Psoas muscle (tissue), 8 donors: ENCODE measurements around the gene NAPEPLD. TPM values are rescaled to one million over a fixed set of nuclear protein-coding genes. Genes with fewer than 3 reads are reported as not detected.

Experiments
- ATAC-seq, 4 donors: fragments of 200-7000 bp; cut with Tn5 transposase; one replicate each; pipeline ENCODE4 v1.9.1; 2020; ENCODE audit warnings: moderate library complexity in 3 of 4, mild to moderate bottlenecking in 2 of 4
- DNase-seq, 2 donors: peaks; one replicate each; pipeline ENCODE4 v3.0.0-alpha.2; 2020
- H3K27ac ChIP-seq: fragments of 200-600 bp; one replicate; pipeline ENCODE4 v1.8.0; 2022
- H3K27me3 ChIP-seq, 3 donors: fragments of 200-600 bp in 1 of 3; one replicate each; pipeline versions ENCODE4 v1.6.1 to v1.8.0; 2013 to 2022; ENCODE audit warnings: low read length in 2 of 3, mild to moderate bottlenecking in 2 of 3, moderate library complexity in 1 of 3; ENCODE audit not compliant: insufficient read depth in 3 of 3
- H3K36me3 ChIP-seq, 2 donors: fragments of 200-600 bp in 1 of 2; one replicate each; pipeline versions ENCODE4 v1.6.1 to v1.8.0; 2013 to 2022; ENCODE audit warnings: low read depth in 1 of 2, mild to moderate bottlenecking in 1 of 2, moderate library complexity in 1 of 2; ENCODE audit not compliant: insufficient read depth in 1 of 2
- H3K4me1 ChIP-seq: fragments of 200-600 bp; one replicate; pipeline ENCODE4 v1.8.0; 2022
- H3K4me3 ChIP-seq: fragments of 200-600 bp; one replicate; pipeline ENCODE4 v1.8.0; 2022; ENCODE audit warnings: mild to moderate bottlenecking
- H3K9me3 ChIP-seq: fragments of 200-600 bp; one replicate; pipeline ENCODE4 v1.8.0; 2022
- CTCF ChIP-seq: fragments of 200-600 bp; IDR thresholded peaks from one replicate; pipeline ENCODE4 v1.8.0; 2022; ENCODE audit warnings: antibody characterized with exemption
- WGBS, 3 donors: extraction: QIAGEN DNeasy Blood & Tissue Kit; methylation state at CpG; one replicate each; pipeline versions ENCODE4 v1.1.6 to v1.1.7; 2013; 5-methylcytosine and 5-hydroxymethylcytosine counted together
- intact Hi-C, 2 donors: fragments of 100-400 bp; cut with DNase I; formaldehyde crosslinking; loops; one replicate each; pipeline versions ENCODE4 v1.11.0 to v1.14.2; 2022
- polyA plus RNA-seq, 3 donors: library from polyadenylated mRNA; stranded (reverse); fragments of 200-250 nt; gene quantifications; one replicate each; pipeline ENCODE4 v1.2.3, GENCODE V29; 2013
- total RNA-seq, 4 donors: library from RNA; stranded (reverse); fragmentation: NEBNext Ultra II Directional in 2 of 4; extraction: Animal tissue kit (Norgen Biotek cat#: 25700) in 2 of 4; gene quantifications; one replicate each; pipeline versions ENCODE4 v1.2.1 to v1.2.4, GENCODE V29; 2021 to 2023
- donor health status: healthy with polysubstance abuse.
- donor health status: DM: no; HTN: no; CAD: no; lungs with moderate emphysema.
- donor health status: Bipolar disorder and iron deficiency.
- donor health status: healthy.
- donor health status: DM: yes; HTN: yes; CAD: no.
- donor health status: DM: no; HTN: no; CAD: no.
- donor health status: DM: no; HTN: no; CAD: no.
- donor health status: DM: yes; HTN: yes; CAD: no.

The NAPEPLD gene
- total and polyA plus RNA-seq, 7 donors = 2.9 to 9.7 (median 5.5) TPM

- H3K4me1 ChIP-seq = no peaks in the 10 kb centered on the region
- intact Hi-C loops = no loop called here
- no peak for TF ChIP-seq CTCF
- ATAC-seq (no peak), DNase-seq (no peak)
- H3K27me3 ChIP-seq = no peaks in the 10 kb centered on the region
- 89 to 100% (median 95%) methylated on average over 1 of the region's 1 CpG for WGBS, 3 donors
- H3K27ac ChIP-seq = no peak overlapping the region
- no peaks in the 10 kb centered on the region for H3K9me3 ChIP-seq
- H3K36me3 ChIP-seq = peaks cover 3 to 53% of the 10 kb centered on the region in 2 donors
- H3K4me3 ChIP-seq = no peak overlapping the region
Observed at GRCh38 chr7:103120362-103120761, 28.5 kb downstream of the NAPEPLD start.

- no peaks in the 10 kb centered on the region for H3K9me3 ChIP-seq
- intact Hi-C loops = no loop called here
- WGBS, 3 donors = 92 to 95% (median 93%) methylated on average over 11 of the region's 11 CpGs
- no peak for ATAC-seq
- no peak for TF ChIP-seq CTCF
- no peaks in the 10 kb centered on the region for H3K4me1 ChIP-seq
- H3K36me3 ChIP-seq = peaks cover 3 to 53% of the 10 kb centered on the region in 2 donors
- no peak overlapping the region for H3K27ac ChIP-seq
- H3K27me3 ChIP-seq = no peaks in the 10 kb centered on the region
- H3K4me3 ChIP-seq = no peak overlapping the region
- no peak for DNase-seq
Observed at GRCh38 chr7:103119791-103120291, 29.1 kb downstream of the NAPEPLD start.

GRCh38 chr7:103117465-103117864, 31.4 kb downstream of the NAPEPLD start:
- no peak for TF ChIP-seq CTCF
- 73 to 89% (median 84%) methylated on average over 2 of the region's 2 CpGs for WGBS, 3 donors

GRCh38 chr7:103116991-103117390, 31.9 kb downstream of the NAPEPLD start:
- ATAC-seq = no peak
- no peak overlapping the region for H3K4me3 ChIP-seq
- H3K4me1 ChIP-seq = no peaks in the 10 kb centered on the region

More at GRCh38 chr7:103117465-103117864, 31.4 kb downstream of the NAPEPLD start:
- Histone ChIP-seq H3K4me3 (no peak overlapping the region), H3K27ac (no peak overlapping the region), H3K9me3 (no peaks in the 10 kb centered on the region), H3K4me1 (no peaks in the 10 kb centered on the region), H3K36me3 (peaks cover 3 to 48% of the 10 kb centered on the region in 2 donors), H3K27me3 (no peaks in the 10 kb centered on the region)
- intact Hi-C loops = no loop called here
- DNase-seq (no peak), ATAC-seq (no peak)

More at GRCh38 chr7:103116991-103117390, 31.9 kb downstream of the NAPEPLD start:
- intact Hi-C loops = no loop called here
- Histone ChIP-seq H3K36me3 (peaks cover 3 to 45% of the 10 kb centered on the region in 2 donors), H3K9me3 (no peaks in the 10 kb centered on the region), H3K27me3 (no peaks in the 10 kb centered on the region), H3K27ac (no peak overlapping the region)
- TF ChIP-seq CTCF = no peak
- no peak for DNase-seq
